NOMO-1 treated with dmso at 0.1 percent for 144 hours (cell line): ENCODE measurements around the gene DBF4.
"Not testable (repeated sequence)": the region's sequence is repeated elsewhere in the genome, so short reads cannot be mapped to it uniquely, and the experiment has no call there.

Experiments
- DNase-seq: peaks from one replicate; lab custom pipeline; 2025; ENCODE audit not compliant: unreplicated experiment; lab: John Stamatoyannopoulos, UW

DBF4 gene

GRCh38 chr7:87878208-87878735 lies 2.0 kb downstream of the DBF4 start:
- DNase-seq, result no peak

- DNase-seq, result no peak
Measured at GRCh38 chr7:87882151-87882937, 6.1 kb downstream of the DBF4 start.

- no peak for DNase-seq
Measured at GRCh38 chr7:87885018-87885417, 8.7 kb downstream of the DBF4 start.

DNA sequence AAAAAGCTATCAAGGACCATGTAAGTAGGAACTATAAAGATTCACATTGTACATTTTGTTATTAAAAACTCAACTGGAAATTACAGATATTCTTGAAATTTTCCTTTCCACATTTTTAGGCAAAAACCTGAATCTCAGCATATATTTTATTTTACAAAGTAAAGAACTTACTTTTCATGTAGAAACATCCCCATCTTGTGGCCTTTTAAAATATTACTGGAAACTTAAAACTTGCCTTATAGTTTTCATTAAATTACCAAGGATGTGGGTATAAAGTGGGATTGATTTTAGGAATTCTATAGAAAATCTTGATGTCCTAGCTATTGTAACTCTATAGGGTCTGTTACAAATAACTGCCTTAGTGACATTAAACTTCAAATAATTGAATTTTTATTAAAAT lies 10.6 kb downstream of the DBF4 start:
- DNase-seq, result peak; percentile 25

DNA sequence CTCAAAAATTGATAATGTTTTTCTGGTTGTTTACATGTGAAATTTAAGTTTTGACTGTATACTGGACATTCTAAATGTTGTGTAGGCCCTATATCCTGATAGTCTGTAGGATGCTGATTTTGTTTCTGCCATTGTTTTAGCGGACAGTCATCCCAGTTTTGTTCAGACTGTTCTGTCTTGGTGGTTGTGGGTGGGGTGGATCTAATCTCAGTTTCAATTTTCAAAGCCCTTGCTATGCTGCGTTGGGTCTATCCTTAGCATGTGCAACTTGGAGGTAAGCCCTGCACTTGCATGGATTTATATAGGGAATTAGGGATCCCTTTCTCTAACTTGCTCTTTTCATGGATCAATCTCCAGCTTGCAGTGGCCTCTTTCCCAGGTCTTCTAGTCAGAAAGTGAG lies 19.1 kb downstream of the DBF4 start:
- no peak for DNase-seq

GRCh38 chr7:87899255-87899654 lies 23.0 kb downstream of the DBF4 start:
- no peak for DNase-seq

DNA sequence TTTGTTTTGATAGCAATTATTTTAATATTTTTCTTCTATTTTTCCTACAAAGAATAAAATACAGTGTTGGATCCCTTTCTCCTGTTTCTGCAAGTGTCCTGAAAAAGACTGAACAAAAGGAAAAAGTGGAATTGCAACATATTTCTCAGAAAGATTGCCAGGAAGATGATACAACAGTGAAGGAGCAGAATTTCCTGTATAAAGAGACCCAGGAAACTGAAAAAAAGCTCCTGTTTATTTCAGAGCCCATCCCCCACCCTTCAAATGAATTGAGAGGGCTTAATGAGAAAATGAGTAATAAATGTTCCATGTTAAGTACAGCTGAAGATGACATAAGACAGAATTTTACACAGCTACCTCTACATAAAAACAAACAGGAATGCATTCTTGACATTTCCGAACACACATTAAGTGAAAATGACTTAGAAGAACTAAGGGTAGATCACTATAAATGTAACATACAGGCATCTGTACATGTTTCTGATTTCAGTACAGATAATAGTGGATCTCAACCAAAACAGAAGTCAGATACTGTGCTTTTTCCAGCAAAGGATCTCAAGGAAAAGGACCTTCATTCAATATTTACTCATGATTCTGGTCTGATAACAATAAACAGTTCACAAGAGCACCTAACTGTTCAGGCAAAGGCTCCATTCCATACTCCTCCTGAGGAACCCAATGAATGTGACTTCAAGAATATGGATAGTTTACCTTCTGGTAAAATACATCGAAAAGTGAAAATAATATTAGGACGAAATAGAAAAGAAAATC lies 31.0 kb downstream of the DBF4 start:
- DNase-seq, result not testable (repeated sequence)

- not testable (repeated sequence) for DNase-seq
Measured at GRCh38 chr7:87908814-87909213, 32.5 kb downstream of the DBF4 start.

GRCh38 chr7:87912121-87912520 lies 35.8 kb downstream of the DBF4 start:
- DNase-seq, result peak; percentile 68

DNA sequence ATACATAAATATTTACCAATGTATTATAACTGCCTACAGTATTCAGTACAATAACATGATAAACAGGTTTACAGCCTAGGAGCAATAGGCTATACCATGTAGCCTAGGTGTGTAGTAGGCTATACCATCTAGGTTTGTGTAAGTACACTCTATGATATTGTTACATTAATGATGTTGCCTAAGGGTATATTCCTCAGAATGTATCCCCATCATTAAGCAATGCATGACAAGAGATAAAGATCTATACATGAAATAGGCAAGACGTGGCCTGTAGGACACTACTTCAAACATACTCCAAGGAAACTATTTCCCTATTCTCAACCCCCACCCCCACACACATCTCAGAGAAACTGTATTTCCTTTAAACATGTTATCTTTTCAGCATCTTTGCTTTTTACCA lies 42.4 kb downstream of the DBF4 start:
- DNase-seq, result no peak

GRCh38 chr7:87919875-87920274 lies 43.6 kb downstream of the DBF4 start:
- DNase-seq, result no peak

DNA sequence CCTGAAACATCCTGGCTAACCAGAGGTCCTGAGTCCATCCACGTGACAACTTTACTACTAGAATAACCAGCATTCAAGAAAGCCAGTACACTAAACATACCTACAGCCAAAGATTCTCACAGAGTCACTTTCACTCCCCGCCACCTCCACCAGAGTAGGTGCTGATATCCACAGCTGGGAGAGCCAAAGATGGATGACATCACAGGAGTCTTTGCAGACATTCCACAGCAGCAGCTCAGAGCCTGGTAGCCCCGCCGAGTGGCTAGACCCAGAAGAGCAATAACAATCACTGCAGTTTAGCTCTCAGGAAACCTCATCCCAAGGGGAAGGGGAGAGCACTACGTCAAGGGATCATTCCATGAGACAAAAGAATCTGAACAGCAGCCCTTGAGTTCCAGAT lies 44.3 kb downstream of the DBF4 start:
- DNase-seq, result no peak

- not testable (repeated sequence) for DNase-seq
Measured at GRCh38 chr7:87922759-87923395, 46.6 kb downstream of the DBF4 start.

- DNase-seq, result no peak
Measured at GRCh38 chr7:87926581-87927461, 50.5 kb downstream of the DBF4 start.

GRCh38 chr7:87933605-87933952 lies 57.3 kb downstream of the DBF4 start:
- no peak for DNase-seq

GRCh38 chr7:87933953-87934698 lies 57.8 kb downstream of the DBF4 start, which contains the start of gene ADAM22:
ADAM22 (plus strand) TSS chr7:87934251; CDS start chr7:87934466, 215 bp downstream.
- DNase-seq, result peak; percentile 97

DNA sequence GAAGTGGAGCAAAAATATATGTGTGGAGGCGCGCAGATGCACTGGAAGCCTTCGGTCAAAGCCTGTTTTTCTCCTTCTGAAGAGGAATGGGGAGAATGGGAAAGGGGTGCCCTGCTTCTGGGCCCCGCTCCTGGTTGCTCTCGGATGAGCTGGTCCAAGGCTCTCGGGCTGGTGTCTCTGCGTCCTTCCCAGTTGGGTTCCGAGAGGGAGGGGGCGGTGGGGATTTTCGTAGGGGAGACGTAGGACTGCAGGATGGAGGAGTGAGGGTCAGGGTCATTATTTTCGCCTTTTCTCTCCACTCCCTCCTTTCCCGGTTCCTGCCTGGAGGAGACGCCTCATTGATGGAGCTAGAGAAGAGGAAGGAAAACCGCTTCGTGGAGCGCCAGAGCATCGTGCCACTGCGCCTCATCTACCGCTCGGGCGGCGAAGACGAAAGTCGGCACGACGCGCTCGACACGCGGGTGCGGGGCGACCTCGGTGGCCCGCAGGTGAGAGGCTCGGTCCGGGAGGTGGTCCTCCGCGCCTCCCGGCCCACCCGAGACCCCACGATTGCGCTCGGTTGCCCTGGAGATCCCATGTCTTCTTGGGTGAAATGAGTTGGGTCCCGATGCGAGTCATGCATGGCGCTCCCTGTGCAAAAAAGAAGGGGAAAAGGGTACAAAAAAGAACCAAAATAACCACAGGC lies 58.5 kb downstream of the DBF4 start:
- no peak for DNase-seq

DNA sequence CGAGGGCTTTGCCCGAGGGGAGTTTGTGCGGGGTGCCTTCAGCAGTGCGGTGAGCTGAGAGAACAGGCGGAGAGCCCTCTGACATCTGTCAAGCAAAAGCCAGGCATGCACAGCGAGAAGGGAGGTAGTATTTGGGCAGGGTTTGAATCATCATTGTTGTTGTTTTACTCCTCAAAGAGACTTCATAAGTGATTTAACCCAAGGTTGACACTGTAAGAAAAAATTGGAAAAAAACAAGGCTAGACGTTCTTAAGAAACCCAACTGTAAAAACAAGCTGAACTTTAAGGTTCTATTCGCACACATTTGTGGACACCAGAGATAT lies 59.1 kb downstream of the DBF4 start:
- DNase-seq, result no peak

- no peak for DNase-seq
Measured at GRCh38 chr7:87941138-87941537, 64.8 kb downstream of the DBF4 start.

GRCh38 chr7:87944547-87944946 lies 68.3 kb downstream of the DBF4 start:
- DNase-seq, result no peak
